HG03521 (cell line): Measurements from ENCODE around the gene SMIM5.
"Not testable (repeated sequence)": the region's sequence is repeated elsewhere in the genome, so short reads cannot be mapped to it uniquely, and the experiment has no call there.

Source experiments
- ATAC-seq: cut with Tn5 transposase; IDR thresholded peaks from one replicate; pipeline ENCODE4 v1.9.1; 2021; ENCODE audit warnings: mild to moderate bottlenecking, moderate library complexity; ENCODE audit not compliant: unreplicated experiment

SMIM5 gene, protein sequence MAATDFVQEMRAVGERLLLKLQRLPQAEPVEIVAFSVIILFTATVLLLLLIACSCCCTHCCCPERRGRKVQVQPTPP

DNA sequence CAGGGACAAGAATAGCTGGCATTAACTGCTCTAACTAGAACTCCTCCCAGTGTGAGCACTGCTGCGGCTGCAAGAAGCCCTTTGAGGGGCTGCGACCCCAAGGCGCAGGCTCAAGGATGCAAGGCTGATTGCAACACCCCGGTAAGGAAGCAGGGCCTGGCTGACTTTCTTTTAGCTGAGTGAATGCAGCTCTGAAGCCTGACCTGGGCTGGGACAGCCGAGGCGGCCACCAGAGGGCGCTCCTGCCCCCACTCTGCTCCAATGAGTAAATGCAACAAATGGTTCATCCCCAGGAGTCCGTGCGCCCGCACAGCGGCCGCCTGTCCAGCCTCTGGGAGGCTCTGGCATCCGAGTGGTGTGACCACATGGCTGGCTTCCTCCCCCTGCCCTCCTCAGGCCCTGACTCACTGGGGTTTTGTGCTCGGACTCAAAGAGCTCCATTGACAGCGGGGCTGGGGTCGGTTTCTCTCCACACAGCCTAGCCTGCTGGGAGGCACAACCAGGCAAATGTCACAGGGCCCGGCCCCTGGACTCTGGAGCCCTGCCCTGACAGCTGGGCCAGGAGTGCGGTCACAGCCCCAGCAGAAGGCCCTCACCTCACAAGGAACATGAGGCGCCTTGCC is at the start of gene SMIM5:
TSS of gene SMIM5 (plus strand) at position 572 of the 623 bp plus-strand sequence. CDS start 6,768 bp downstream, outside the sequence.
- ATAC-seq, result no peak

DNA sequence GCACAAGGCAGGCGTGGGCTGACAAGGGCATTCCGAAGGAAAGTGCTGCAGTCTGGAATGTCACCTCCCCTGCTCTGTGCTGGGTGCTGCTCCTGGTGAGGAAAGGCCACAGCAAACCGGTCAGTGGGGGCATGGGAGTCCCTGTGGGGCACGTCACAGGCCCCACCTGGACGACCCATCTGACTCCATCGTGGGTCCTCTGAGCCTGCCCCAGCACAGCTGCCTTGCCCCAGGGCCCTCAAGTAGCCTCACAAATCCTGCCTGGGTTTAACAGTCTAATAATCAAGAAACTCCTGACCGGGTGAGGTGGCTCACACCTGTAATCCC is 48.4 kb upstream of the SMIM5 start:
- no peak for ATAC-seq

DNA sequence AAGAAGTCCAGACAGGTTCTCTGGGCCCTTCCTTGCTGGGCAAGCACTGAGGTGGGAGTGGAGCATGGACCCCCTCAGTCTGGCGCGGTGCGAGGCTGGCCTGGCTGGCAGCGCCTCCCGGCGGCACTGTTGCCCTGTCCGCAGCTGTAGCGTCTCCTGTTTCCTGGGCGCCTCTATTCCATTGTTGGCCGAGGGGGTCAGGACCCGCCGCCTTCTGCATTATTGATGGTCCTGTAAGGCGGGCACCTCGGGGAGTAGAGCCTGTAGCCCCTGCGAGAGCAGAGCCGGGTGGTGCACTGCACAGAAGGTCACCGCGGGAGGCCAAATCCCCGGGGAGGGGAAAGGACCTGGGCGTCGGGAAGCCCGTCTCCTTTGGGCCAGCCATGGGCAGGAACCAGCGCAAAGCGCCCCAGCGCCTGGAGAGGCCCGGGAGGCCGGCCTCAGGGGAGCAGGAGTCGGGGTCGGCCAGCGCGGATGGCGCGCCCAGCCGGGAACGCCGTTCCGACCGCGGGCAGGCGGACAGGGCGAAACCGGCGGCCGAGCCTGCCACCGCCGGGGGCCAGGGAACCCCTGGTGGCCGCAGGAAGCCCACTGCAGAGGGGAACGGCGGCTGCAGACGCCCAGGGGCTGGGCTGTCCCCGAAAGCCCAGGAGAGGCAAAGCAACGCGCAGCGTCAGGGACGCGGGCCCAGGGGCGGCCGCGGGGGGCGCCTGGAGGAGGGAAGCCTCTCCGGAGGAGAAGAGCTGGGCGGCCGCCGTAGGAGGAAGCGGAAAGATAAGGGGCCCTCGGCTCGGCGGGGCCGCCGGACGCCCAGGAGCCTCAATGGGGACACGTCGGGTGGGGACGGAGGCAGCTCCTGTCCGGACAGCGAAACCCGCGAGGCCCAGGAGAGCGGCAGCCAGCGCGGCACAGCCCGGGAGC is 45.3 kb upstream of the SMIM5 start, which contains the start of gene MYO15B:
TSS of gene MYO15B (plus strand) at position 126 of the 921 bp plus-strand sequence. CDS start at position 384, 258 bp downstream.
- ATAC-seq, result no peak

DNA sequence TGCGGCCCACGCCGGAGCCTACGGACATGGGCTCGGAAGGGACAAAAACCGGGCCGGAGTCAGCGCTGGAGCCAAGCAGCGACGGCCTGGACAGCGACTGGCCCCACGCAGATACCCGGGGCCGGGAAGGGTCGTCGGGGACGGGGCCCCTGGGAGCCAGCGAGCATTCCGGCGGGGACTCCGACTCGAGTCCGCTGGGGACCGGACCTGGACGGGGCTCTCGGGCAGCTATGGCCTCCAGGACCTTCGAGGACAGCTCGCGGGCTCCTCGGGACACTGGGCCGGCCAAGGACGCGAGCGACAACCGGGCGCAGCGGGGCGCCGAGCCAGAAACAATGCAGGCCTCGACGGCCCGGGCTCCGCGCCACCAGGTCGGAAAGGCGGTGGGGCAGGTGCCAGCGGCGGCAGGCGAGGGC is 44.6 kb upstream of the SMIM5 start:
- ATAC-seq, result no peak

DNA sequence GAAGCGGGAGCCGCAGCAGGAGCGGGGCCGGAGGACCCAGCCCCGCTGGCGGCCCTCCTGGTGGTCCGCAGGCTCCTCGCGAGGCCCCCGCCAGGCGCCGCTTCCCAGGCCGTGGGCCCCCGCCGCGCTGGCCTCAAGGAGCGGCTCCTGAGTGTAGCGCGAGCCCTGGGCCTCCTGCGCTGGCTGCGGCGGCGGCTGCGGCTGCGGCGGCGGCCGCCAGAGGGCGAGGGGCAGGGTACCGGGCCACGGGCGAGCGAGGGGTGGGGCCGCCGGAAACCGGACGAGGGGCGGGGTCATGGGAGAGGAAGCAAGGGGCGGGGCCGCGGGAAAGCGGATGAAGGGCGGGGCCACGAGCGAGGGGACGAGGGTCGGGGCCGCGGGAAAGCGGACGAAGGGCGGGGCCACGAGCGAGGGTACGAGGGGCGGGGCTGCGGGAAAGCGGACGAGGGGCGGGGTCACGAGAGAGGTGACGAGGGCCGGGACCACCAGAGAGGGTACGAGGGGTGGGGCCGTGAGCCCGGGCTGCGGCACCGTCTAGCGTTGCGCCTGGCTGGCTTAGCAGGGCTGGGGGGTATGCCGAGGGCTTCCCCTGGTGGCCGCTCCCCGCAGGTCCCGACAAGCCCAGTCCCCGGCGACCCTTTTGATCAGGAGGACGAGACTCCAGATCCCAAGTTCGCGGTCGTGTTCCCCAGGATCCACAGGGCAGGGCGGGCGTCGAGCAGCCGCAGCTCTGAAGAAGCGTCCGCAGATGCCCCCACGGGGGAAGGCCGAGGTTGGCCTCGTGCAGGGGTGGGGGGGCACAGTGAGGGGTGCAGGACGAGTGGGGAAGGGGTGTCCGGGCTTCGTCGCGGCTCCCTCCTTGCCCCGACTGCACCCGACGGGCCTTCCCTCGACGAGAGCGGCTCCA is 44.0 kb upstream of the SMIM5 start:
- ATAC-seq, result peak; percentile 80

DNA sequence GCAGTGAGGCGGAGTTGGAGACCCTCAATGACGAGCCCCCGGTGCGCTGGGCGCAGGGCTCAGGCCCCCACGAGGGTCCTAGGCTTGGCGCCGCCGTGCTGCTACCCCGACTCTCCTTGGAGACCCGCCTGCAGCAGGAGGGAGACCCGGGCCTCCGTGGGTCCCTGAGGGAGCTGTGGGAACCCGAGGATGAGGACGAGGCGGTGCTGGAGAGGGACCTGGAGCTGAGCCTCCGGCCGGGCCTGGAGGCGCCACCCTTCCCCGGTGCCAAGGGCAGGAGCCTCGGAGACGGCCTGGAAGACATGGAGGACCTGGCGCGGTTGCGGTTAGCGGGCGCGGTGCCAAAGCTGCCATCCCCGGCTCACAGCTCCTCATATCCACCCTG is 43.3 kb upstream of the SMIM5 start:
- no peak for ATAC-seq

DNA sequence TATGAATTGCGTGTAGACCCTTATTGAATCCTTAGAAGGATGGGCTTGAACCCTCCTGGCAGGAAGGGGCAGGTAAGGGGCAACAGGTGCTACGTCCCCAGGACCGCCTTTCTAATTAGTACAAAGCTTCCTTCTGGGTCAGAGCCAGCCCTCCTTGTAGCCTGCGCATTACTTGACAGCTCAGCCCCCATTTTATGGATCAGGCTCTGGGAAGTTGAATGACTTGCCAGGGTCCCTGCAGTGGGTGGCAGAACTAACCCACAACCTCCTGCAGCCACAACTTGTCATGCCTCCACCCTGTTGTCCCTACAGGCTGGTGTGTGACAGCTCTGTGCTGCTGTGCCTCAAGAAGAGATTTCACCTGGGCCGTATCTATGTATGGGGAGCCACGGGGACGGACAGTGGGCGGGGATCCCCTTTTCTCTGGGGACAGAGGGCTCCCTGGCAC is 42.9 kb upstream of the SMIM5 start:
- ATAC-seq, result no peak

DNA sequence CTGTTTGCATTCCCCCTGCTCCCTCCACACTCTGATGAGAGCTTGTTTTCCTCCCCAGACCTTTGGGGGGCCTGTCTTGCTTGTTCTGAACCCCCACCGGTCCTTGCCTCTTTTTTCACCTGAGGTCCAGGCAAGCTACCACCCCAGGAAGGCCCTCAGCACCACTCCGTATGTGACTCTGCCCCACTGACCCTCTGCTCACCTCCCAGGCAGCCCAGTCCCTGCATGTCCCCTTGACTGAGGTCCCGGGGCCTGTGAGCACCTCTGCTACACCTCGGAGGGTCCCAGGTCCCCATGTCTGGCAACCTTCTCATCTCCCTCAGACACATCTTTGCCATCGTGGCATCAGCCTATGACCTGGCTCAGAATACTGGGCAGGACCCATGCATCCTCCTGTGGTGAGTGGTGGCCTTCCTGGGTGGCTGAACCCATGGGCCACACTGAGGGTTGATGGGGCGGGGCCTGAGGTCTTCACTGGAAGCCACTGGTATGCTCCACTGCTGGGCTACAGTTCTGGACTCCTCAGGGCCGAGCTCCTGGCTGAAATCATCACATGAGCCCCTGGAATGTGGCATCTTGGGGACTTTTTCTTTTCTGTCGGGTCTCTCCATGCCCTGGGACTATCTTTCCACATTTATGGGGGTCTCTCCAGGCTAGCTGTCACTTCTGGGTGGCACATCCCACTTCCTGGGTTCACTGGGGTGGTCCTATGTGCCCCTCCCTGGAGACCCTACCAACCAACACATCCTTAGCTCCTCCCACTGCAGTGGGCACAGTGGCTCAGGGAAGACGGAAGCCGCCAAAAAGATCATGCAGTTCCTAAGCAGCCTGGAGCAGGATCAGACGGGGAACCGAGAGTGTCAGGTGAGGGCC is 42.1 kb upstream of the SMIM5 start:
- ATAC-seq, result no peak

DNA sequence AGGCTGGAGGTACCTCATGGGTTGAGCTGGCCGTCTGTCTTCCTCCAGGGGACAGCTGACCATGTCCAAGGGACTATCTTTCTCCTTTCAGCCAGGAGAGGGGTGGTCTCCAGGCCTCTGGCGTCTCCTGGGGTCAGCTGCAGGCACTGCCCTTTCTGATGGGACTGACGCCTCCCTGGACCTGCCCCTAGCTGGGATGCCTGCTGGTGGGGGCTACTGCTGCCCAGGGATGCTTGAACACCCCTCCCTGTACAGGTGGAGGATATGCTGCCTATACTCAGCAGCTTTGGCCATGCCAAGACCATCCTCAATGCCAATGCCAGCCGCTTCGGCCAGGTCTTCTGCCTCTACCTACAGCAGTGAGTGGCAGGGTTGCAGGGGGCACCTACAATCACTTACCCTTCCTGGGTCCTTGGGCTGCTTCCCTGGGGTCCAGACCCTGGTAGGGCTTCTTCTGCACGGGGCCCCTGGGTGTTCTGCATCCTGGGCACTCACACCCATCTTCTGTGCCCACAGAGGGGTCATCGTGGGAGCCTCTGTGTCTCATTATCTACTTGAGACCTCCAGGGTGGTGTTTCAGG is 41.4 kb upstream of the SMIM5 start:
- ATAC-seq, result no peak

DNA sequence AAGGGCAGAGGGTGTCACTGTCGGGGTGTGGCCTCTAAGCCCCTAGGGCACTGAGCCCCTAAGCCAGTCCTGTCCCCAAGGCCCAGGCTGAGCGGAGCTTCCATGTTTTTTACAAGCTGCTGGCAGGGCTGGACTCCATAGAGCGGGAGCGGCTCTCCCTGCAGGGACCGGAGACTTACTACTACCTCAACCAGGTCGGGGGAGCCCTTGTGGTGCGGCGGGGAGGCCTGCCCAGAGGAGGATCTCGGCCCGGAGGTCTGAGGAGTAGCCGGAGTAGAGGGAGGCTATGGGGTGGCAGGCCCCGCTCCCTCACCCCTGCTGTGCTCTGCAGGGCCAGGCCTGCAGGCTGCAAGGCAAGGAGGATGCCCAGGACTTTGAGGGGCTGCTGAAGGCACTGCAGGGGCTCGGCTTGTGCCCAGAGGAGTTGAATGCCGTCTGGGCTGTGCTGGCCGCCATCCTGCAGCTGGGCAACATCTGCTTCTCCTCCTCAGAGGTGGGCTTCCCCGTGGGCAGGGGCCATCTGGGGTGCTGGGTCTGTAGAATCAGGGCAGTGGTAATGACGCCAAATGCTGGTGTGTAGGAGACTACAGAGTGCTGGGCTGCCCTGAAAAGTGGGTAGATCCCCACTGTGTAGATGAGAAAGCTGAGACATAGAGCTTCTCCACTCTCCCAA is 40.8 kb upstream of the SMIM5 start:
- ATAC-seq, result no peak

DNA sequence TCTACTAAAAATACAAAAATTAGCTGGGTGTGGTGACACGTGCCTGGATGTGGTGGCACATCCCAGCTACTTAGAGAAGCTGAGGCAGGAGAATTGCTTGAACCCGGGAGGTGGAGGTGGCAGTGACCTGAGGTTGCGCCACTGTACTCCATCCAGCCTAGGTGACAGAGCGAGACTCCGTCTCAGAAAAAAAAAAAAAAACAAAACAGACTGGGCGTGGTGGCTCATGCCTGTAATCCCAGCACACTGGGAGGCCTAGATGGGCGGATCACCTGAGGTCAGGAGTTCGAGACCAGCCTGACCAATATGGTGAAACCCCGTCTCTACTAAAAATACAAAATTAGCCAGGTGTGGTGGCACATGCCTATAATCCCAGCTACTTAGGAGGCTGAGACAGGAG is 39.8 kb upstream of the SMIM5 start:
- ATAC-seq, result not testable (repeated sequence)

DNA sequence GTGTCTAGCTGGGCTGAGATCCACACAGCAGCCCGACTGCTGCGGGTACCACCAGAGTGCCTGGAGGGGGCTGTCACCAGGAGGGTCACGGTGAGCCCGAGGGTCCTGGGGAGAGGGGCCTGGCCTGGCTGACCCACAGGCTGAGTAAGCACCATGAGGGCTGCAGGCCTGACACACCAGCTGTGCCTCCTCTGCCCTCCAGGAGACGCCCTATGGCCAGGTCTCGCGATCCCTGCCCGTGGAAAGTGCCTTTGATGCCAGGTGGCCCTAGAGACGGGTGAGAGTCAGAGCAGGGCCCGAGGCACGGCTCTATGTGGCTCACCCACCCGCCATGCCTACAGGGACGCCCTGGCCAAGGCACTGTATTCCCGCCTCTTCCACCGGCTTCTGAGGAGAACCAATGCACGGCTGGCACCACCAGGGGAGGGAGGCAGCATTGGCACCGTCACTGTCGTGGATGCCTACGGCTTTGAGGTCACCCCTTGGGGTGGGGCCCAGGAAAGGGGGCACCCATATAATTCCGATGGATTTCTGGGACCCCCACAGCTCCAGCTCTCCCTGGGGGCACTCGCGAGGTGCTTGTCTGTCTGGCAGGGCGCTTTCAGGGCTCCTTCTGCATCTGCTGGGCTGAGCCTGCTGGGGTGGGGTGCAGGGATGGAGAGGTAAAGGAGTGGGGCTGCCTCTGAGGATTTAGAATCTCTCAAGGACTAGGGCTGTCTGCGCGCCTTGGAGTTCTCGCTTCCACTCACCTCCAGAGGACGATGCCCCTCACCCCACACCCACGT is 38.5 kb upstream of the SMIM5 start:
- no peak for ATAC-seq

DNA sequence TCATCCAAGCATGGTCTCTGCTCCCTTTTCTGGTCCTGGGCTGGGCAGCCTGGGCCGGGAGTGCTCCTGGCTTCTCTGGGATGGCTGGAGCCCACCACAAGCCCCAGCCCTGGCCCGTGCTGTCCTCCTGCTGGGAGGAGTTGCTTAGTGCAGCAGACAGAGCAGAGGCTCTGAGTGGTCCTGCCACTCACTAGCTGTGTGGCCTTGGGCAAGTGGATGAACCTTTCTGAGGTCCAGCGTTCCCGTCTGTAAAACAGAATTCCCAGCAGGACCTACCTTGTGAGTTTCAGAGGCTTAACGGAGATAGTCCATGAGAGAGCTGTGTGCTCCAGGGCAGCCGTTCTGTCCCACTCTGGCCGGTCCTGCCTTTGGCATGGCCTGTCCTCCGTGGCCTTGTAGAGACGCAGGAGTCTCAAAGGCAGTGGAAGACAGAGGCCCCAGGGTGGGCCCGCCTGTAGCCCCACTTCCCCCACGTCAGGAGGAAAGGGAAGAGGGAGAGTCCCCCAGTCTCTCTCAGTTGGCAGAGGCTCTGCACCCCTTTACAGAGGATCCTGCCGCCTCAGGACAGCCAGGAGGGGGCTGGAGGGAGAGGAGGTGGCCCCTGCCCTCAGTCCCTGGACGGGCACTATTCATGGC is 37.8 kb upstream of the SMIM5 start:
- ATAC-seq, result no peak

DNA sequence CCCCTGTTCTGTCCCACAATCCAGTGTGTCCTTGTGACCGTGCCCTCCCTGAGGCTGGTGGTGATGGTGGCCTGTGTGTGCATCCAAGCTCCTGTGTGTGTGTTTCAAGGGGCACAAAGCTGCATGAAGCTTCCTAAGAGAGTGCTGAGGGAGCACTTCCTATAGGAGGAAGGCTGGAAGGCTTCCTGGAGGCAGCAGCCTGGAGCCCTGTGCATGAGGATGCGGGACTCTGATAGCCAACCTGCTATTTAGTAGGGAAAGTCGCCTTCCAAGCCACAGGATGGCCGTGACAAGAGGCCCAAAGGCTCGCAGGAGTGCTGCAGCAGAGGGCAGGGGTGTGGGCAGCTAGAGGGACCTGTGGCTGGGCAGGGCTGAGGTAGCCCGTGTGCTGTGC is 37.3 kb upstream of the SMIM5 start:
- ATAC-seq, result no peak

DNA sequence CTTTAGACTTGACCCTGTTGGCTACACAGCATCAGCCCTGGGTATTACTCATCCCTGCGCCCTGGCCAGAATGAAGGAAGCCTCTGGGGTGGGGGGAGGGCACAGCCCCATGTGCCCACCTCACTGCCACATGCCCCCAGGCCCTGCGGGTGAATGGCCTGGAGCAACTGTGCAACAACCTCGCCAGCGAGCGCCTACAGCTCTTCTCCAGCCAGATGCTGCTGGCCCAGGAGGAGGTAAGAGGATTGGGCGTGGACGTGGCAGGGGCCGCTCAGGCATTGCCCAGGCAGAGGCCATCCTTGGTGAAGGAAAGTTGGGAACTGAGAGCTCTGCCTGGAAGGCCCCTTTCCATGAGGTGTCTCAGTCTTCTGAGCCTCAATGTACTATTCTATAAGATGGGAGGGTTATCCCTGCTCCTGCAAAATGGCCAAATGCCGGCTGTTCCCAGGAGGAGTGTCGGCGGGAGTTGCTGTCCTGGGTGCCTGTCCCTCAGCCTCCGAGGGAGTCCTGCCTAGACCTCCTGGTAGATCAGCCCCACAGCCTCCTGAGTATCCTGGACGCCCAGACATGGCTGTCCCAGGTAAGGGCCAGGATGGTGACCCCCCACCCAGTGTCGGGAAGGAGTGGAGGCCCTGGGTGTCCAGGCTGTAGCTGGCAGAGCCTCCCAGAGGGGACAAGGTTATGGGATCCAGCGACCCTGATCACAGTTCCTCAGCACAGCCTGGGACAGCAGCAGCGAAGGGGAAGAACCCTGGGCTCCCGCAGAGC is 36.7 kb upstream of the SMIM5 start:
- ATAC-seq, result no peak

DNA sequence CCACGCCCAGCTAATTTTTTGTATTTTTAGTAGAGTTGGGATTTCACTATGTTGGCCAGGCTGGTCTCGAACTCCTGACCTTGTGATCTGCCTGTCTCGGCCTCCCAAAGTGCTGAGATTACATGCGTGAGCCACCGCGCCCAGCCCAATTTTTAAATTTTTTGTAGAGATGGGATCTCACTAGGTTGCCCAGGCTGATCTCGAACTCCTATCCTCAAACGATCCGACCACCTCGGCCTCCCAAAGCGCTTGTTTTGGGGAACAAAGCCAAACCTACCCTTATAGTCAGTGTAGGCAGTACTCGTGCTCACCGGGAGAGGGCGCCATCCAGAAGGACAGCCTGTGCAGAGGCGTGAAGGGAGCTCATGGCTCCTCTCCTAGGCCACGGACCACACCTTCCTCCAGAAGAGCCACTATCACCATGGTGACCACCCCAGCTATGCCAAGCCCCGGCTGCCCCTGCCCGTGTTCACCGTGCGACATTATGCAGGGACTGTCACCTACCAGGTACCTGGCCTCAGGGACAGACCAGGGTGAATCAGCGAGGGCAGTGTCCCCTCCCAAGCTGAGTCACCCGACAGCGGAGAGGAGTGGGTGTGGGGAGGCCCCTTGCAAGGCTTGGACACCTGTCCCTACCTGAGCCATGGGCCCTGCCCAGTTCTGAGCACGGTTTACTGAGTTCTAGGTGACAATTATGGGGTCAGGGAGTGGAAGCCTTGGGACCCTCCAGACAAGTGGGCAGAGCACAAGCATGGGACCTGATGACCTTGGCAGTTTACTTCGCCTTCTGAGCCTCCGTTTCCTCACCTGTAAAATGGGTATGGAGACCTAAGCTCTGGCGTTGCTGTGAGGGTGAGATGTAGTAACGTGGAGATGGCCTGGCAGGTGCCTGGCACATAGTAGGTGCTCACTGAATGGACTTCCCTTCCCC is 31.9 kb upstream of the SMIM5 start:
- ATAC-seq, result no peak
